ENCODE measurements around the gene CLEC3A.

The CLEC3A gene

GRCh38 chr16:78022347-78023060 is at the start of gene CLEC3A:
Gene CLEC3A, plus strand, starts transcription at chr16:78022548. Its CDS starts 79 bp downstream, at chr16:78022627.
- no peak for TF ChIP-seq EGR1 (IDR thresholded peaks at IDR 0.05)
- TF ChIP-seq TEAD4 (IDR thresholded peaks at IDR 0.05): no peak
- no peak for TF ChIP-seq FOXM1 (IDR thresholded peaks at IDR 0.05; ENCODE audit: borderline replicate concordance, low read depth)
- no peak for TF ChIP-seq ZBTB7A (IDR thresholded peaks at IDR 0.05; ENCODE audit: low read depth)
- no peak for TF ChIP-seq REST (IDR thresholded peaks at IDR 0.05; ENCODE audit: low read depth)
- TF ChIP-seq CEBPB (IDR thresholded peaks at IDR 0.05): no peak
- no peak for TF ChIP-seq RAD21 (IDR thresholded peaks at IDR 0.05; ENCODE audit: low read depth)
- TF ChIP-seq TAF1 (IDR thresholded peaks at IDR 0.05; ENCODE audit: low read depth): no peak
- no peak for TF ChIP-seq TCF12 (IDR thresholded peaks at IDR 0.05; ENCODE audit: low read depth)
- TF ChIP-seq EP300 (IDR thresholded peaks at IDR 0.05; ENCODE audit: borderline replicate concordance): no peak
- no peak for TF ChIP-seq CREB1 (IDR thresholded peaks at IDR 0.05; ENCODE audit: low read depth)
- TF ChIP-seq YY1 (IDR thresholded peaks at IDR 0.05; ENCODE audit: low read depth): no peak
- TF ChIP-seq NFIC (IDR thresholded peaks at IDR 0.05): no peak
- no peak for TF ChIP-seq USF1 (IDR thresholded peaks at IDR 0.05)
- no peak for TF ChIP-seq MAX (IDR thresholded peaks at IDR 0.05)

- TF ChIP-seq TCF12 (IDR thresholded peaks at IDR 0.05; ENCODE audit: low read depth) (no peak), YY1 (IDR thresholded peaks at IDR 0.05; ENCODE audit: low read depth) (no peak), ZBTB7A (IDR thresholded peaks at IDR 0.05; ENCODE audit: low read depth) (no peak), REST (IDR thresholded peaks at IDR 0.05; ENCODE audit: low read depth) (peak; percentile 75), TEAD4 (IDR thresholded peaks at IDR 0.05) (no peak)
These were observed 47.5 kb upstream of the CLEC3A start for GRCh38 chr16:77974883-77975282.

GRCh38 chr16:77975942-77976341 is 46.4 kb upstream of the CLEC3A start:
- TF ChIP-seq EGR1 (IDR thresholded peaks at IDR 0.05): no peak
- no peak for TF ChIP-seq REST (IDR thresholded peaks at IDR 0.05; ENCODE audit: low read depth)
- TF ChIP-seq NFIC (IDR thresholded peaks at IDR 0.05): no peak
- TF ChIP-seq MAX (IDR thresholded peaks at IDR 0.05): no peak
- TF ChIP-seq EP300 (IDR thresholded peaks at IDR 0.05; ENCODE audit: borderline replicate concordance): no peak
- no peak for TF ChIP-seq RAD21 (IDR thresholded peaks at IDR 0.05; ENCODE audit: low read depth)
- no peak for TF ChIP-seq TCF12 (IDR thresholded peaks at IDR 0.05; ENCODE audit: low read depth)
- no peak for TF ChIP-seq USF1 (IDR thresholded peaks at IDR 0.05)
- no peak for TF ChIP-seq CREB1 (IDR thresholded peaks at IDR 0.05; ENCODE audit: low read depth)
- TF ChIP-seq TAF1 (IDR thresholded peaks at IDR 0.05; ENCODE audit: low read depth): no peak
- TF ChIP-seq TEAD4 (IDR thresholded peaks at IDR 0.05): no peak
- no peak for TF ChIP-seq FOXM1 (IDR thresholded peaks at IDR 0.05; ENCODE audit: borderline replicate concordance, low read depth)
- no peak for TF ChIP-seq YY1 (IDR thresholded peaks at IDR 0.05; ENCODE audit: low read depth)
- no peak for TF ChIP-seq ZBTB7A (IDR thresholded peaks at IDR 0.05; ENCODE audit: low read depth)
- TF ChIP-seq CEBPB (IDR thresholded peaks at IDR 0.05): no peak

GRCh38 chr16:77977339-77977738 is 45.0 kb upstream of the CLEC3A start:
- no peak for TF ChIP-seq EGR1 (IDR thresholded peaks at IDR 0.05)
- TF ChIP-seq YY1 (IDR thresholded peaks at IDR 0.05; ENCODE audit: low read depth): no peak
- no peak for TF ChIP-seq CEBPB (IDR thresholded peaks at IDR 0.05)
- no peak for TF ChIP-seq TCF12 (IDR thresholded peaks at IDR 0.05; ENCODE audit: low read depth)
- no peak for TF ChIP-seq CREB1 (IDR thresholded peaks at IDR 0.05; ENCODE audit: low read depth)
- no peak for TF ChIP-seq USF1 (IDR thresholded peaks at IDR 0.05)

Measured in Ishikawa (cell line).